Endothelial cell of umbilical vein (primary cell): ENCODE data around the gene INSC. TPM values are rescaled to one million over a fixed set of nuclear protein-coding genes. Genes with fewer than 3 reads are reported as not detected.

Experiments
- BruUV-seq: library from RNA; stranded (reverse); fragments of 400-500 nt; replicated peaks from 2 replicates; lab custom pipeline; 2021; lab: Mats Ljungman, UMichigan
- CTCF ChIA-PET: fragments of 300-600, 350-600 bp; sonication (Branson Sonifier 250); formaldehyde crosslinking; loops from one replicate; lab custom pipeline; 2021; ENCODE audit warnings: antibody characterized with exemption, inconsistent platforms; lab: Charles Lee
- POLR2A ChIA-PET: fragments of 300-600, 350-600 bp; sonication (Branson Sonifier 250); formaldehyde crosslinking; loops from one replicate; lab custom pipeline; 2021; ENCODE audit warnings: antibody characterized with exemption, inconsistent platforms; lab: Charles Lee
- DNase-seq: peaks from one replicate; pipeline ENCODE4 v3.0.0-alpha.2; 2011; ENCODE audit warnings: low read depth, low spot score
- FAIRE-seq: peaks from 2 replicates; lab custom pipeline; 2011; peaks lifted over from hg19 to GRCh38; lab: Jason Lieb, UNC
- H2AFZ ChIP-seq: 2 replicates; pipeline ENCODE4 v1.6.0; 2012; ENCODE audit warnings: low read depth, low read length, control low read depth, inconsistent platforms
- H3K27ac ChIP-seq: 2 replicates; pipeline ENCODE4 v1.5.1; 2011; ENCODE audit warnings: low read depth, mild to moderate bottlenecking, control low read depth, low read length, moderate library complexity; ENCODE audit not compliant: insufficient read depth
- H3K27me3 ChIP-seq, 2 experiments: 2 replicates each; pipeline versions ENCODE4 v1.6.0 to v1.6.1; 2011; ENCODE audit warnings: low read length in 2 of 2, mixed read lengths in 1 of 2; ENCODE audit not compliant: control insufficient read depth in 2 of 2, insufficient read depth in 2 of 2
- H3K36me3 ChIP-seq, 2 experiments: 2 replicates in 1 of 2; 3 replicates in 1 of 2; pipeline ENCODE4 v1.5.1; 2011; ENCODE audit warnings: low read length in 2 of 2, mild to moderate bottlenecking in 1 of 2, moderate library complexity in 1 of 2; ENCODE audit not compliant: control insufficient read depth in 2 of 2, insufficient read depth in 2 of 2; ENCODE audit errors: extremely low read depth in 1 of 2
- H3K4me1 ChIP-seq: 3 replicates; pipeline ENCODE4 v1.5.1; 2011; ENCODE audit warnings: mild to moderate bottlenecking, low read length; ENCODE audit not compliant: control insufficient read depth, insufficient read depth; ENCODE audit errors: extremely low read depth
- H3K4me2 ChIP-seq: 2 replicates; pipeline ENCODE4 v1.6.1; 2011; ENCODE audit warnings: low read length, control low read depth, mixed read lengths; ENCODE audit not compliant: insufficient read depth
- H3K4me3 ChIP-seq, 3 experiments: fragments of 200-600 bp in 1 of 3; sonication (generic), shearing (Covaris generic) in 1 of 3; replicated peaks in 1 of 3; 2 replicates each; pipeline ENCODE4 v1.5.1; 2011 to 2016; ENCODE audit warnings: control low read depth in 3 of 3, low read length in 3 of 3, mild to moderate bottlenecking in 2 of 3, inconsistent platforms in 1 of 3, low read depth in 1 of 3, moderate library complexity in 1 of 3; ENCODE audit not compliant: insufficient read depth in 1 of 3
- H3K79me2 ChIP-seq: 2 replicates; pipeline ENCODE4 v1.6.0; 2012; ENCODE audit warnings: low read length, inconsistent platforms; ENCODE audit not compliant: control insufficient read depth, insufficient read depth
- H3K9ac ChIP-seq: replicated peaks from 2 replicates; pipeline ENCODE3; 2011; ENCODE audit warnings: low read length, control low read depth; ENCODE audit not compliant: insufficient read depth; ENCODE audit errors: extremely low read depth
- H3K9me1 ChIP-seq: replicated peaks from 3 replicates; pipeline ENCODE4 v1.6.0; 2011; ENCODE audit warnings: mild to moderate bottlenecking, low read length; ENCODE audit not compliant: control insufficient read depth, insufficient read depth; ENCODE audit errors: extremely low read depth
- H3K9me3 ChIP-seq: replicated peaks from 2 replicates; pipeline ENCODE4 v1.5.1; 2012; ENCODE audit warnings: low read length, inconsistent platforms; ENCODE audit not compliant: control insufficient read depth, insufficient read depth
- H4K20me1 ChIP-seq: replicated peaks from 2 replicates; pipeline ENCODE3; 2011; ENCODE audit warnings: mild to moderate bottlenecking, low read length; ENCODE audit not compliant: control insufficient read depth, insufficient read depth; ENCODE audit errors: extremely low read depth
- EZH2 ChIP-seq: IDR thresholded peaks from 2 replicates; pipeline ENCODE4 v1.6.1; 2012; ENCODE audit warnings: borderline replicate concordance, low read depth, mild to moderate bottlenecking, moderate library complexity, low read length, inconsistent platforms; ENCODE audit not compliant: severe bottlenecking
- FOS ChIP-seq: IDR thresholded peaks from 2 replicates; pipeline ENCODE4 v1.6.1; 2011; ENCODE audit warnings: mild to moderate bottlenecking, low read length, moderate library complexity, borderline replicate concordance; ENCODE audit not compliant: insufficient read depth
- GATA2 ChIP-seq: IDR thresholded peaks from 2 replicates; pipeline ENCODE4 v1.7.0; 2011; ENCODE audit warnings: low read depth, mild to moderate bottlenecking, moderate library complexity, mixed read lengths, low read length; ENCODE audit not compliant: insufficient read length, insufficient read depth
- JUN ChIP-seq: IDR thresholded peaks from 2 replicates; pipeline ENCODE4 v1.6.1; 2011; ENCODE audit warnings: borderline replicate concordance, low read depth; ENCODE audit not compliant: insufficient read length, insufficient read depth
- MYC ChIP-seq: IDR thresholded peaks from one replicate; pipeline ENCODE4 v1.6.1; 2011; ENCODE audit warnings: mild to moderate bottlenecking, low read depth, low read length
- POLR2A ChIP-seq: IDR thresholded peaks from 2 replicates; pipeline ENCODE4 v1.6.1; 2012; ENCODE audit warnings: low read depth, mild to moderate bottlenecking, control low read depth, low read length
- POLR2AphosphoS5 ChIP-seq: IDR thresholded peaks from 2 replicates; pipeline ENCODE4 v1.6.1; 2012; ENCODE audit warnings: low read depth, mild to moderate bottlenecking, control low read depth, low read length, moderate library complexity; ENCODE audit not compliant: insufficient read depth
- dilution Hi-C: fragments of 300-500 bp; cut with MboI; formaldehyde crosslinking; loops from one replicate; pipeline ENCODE4 v1.15.0; 2019; ENCODE audit warnings: low sequenced_read_pairs; ENCODE audit not compliant: extremely low pct_ligation_motif_present
- intact Hi-C: fragments of 100-400 bp; cut with micrococcal nuclease; formaldehyde crosslinking; loops from one replicate; pipeline ENCODE4 v1.10.0; 2022
- polyA plus RNA-seq, 4 experiments: library from polyadenylated mRNA; depleted of rRNA in 3 of 4; stranded (reverse) in 3 of 4; unstranded in 1 of 4; fragments of >200 nt; gene quantifications; 2 replicates each; pipeline versions ENCODE4 v1.2.1 to v1.2.3, GENCODE V29; 2011 to 2012; ENCODE audit warnings: missing spikeins in 1 of 4
- total RNA-seq: library from RNA; stranded (reverse); gene quantifications from 2 replicates; pipeline ENCODE4 v1.2.3, GENCODE V29; 2021
- TF ChIP-seq, protein P1 (sequence below): IDR thresholded peaks from 2 replicates; pipeline ENCODE4 v1.6.1; 2011; ENCODE audit not compliant: insufficient read depth, insufficient read length
- TF ChIP-seq, protein P2 (sequence below), 2 donors: IDR thresholded peaks; 1 replicate in 1 of 2; 2 replicates in 1 of 2; pipeline ENCODE4 v1.5.1; 2011; ENCODE audit warnings: low read length in 2 of 2, mild to moderate bottlenecking in 2 of 2, moderate library complexity in 2 of 2, control low read depth in 1 of 2, inconsistent platforms in 1 of 2, low read depth in 1 of 2; ENCODE audit not compliant: insufficient read depth in 1 of 2; ENCODE audit errors: extremely low read depth in 1 of 2

Gene INSC
- total and polyA plus RNA-seq, 2 donors (not counting 3 experiments of a cell fraction or from before 2014, with no cell fraction given): not detected

DNA sequence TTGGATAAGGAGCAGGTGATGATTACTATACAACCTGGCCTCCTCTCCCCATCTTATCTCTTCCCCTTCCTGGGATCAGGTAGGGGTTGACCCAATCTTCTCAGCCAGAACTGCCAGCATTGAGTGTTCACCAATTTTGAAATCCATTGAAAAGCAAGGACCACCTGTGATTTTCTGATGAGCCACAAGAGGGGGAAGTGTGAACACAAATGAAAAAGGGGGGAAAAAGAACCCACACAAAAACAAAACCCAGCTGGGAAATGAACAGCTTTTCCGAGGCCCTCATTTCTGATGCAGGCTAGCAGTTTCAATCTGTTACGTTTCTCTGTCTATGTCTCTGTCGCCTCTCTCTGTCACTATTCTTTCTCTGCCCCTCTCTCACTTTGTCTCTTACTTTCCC is 161.9 kb downstream of the INSC start:
- no peak overlapping the region for H3K9ac ChIP-seq
- dilution Hi-C loops: no loop called here
- no peaks in the 10 kb centered on the region for H3K27me3 ChIP-seq
- FAIRE-seq (no peak), DNase-seq (no peak)
- no peak overlapping the region for H3K4me2 ChIP-seq
- no peaks in the 10 kb centered on the region for H3K79me2 ChIP-seq
- intact Hi-C loops: no loop called here
- TF ChIP-seq JUN (no peak), POLR2AphosphoS5 (no peak), GATA2 (no peak), POLR2A (no peak), MYC (no peak), FOS (no peak), EZH2 (no peak)
- TF ChIP-seq, protein P1, sequence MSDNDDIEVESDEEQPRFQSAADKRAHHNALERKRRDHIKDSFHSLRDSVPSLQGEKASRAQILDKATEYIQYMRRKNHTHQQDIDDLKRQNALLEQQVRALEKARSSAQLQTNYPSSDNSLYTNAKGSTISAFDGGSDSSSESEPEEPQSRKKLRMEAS: no peak
- TF ChIP-seq, protein P2, sequence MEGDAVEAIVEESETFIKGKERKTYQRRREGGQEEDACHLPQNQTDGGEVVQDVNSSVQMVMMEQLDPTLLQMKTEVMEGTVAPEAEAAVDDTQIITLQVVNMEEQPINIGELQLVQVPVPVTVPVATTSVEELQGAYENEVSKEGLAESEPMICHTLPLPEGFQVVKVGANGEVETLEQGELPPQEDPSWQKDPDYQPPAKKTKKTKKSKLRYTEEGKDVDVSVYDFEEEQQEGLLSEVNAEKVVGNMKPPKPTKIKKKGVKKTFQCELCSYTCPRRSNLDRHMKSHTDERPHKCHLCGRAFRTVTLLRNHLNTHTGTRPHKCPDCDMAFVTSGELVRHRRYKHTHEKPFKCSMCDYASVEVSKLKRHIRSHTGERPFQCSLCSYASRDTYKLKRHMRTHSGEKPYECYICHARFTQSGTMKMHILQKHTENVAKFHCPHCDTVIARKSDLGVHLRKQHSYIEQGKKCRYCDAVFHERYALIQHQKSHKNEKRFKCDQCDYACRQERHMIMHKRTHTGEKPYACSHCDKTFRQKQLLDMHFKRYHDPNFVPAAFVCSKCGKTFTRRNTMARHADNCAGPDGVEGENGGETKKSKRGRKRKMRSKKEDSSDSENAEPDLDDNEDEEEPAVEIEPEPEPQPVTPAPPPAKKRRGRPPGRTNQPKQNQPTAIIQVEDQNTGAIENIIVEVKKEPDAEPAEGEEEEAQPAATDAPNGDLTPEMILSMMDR (IDR thresholded peaks at IDR 0.05; ENCODE audit: extremely low read depth in 1 of 2, insufficient read depth in 1 of 2, low read depth in 1 of 2, low read length in 2 of 2): no peak
- BruUV-seq: no TSS peak
- no peaks in the 10 kb centered on the region for H3K36me3 ChIP-seq
- H2AFZ ChIP-seq: no peak overlapping the region
- no peak overlapping the region for H3K4me3 ChIP-seq
- POLR2A ChIA-PET: no interaction called here
- H3K9me3 ChIP-seq: no peaks in the 10 kb centered on the region
- H3K27ac ChIP-seq: no peak overlapping the region
- H3K4me1 ChIP-seq: no peaks in the 10 kb centered on the region
- H3K9me1 ChIP-seq: no peaks in the 10 kb centered on the region
- CTCF ChIA-PET: interaction anchor here (0.6 kb wide), 1 partner anchor 1749 kb away, joined by 3 read pairs; no protein-coding TSS in a partner anchor
- no peaks in the 10 kb centered on the region for H4K20me1 ChIP-seq
